ENCODE measurements around the gene DNAH1.

DNA sequence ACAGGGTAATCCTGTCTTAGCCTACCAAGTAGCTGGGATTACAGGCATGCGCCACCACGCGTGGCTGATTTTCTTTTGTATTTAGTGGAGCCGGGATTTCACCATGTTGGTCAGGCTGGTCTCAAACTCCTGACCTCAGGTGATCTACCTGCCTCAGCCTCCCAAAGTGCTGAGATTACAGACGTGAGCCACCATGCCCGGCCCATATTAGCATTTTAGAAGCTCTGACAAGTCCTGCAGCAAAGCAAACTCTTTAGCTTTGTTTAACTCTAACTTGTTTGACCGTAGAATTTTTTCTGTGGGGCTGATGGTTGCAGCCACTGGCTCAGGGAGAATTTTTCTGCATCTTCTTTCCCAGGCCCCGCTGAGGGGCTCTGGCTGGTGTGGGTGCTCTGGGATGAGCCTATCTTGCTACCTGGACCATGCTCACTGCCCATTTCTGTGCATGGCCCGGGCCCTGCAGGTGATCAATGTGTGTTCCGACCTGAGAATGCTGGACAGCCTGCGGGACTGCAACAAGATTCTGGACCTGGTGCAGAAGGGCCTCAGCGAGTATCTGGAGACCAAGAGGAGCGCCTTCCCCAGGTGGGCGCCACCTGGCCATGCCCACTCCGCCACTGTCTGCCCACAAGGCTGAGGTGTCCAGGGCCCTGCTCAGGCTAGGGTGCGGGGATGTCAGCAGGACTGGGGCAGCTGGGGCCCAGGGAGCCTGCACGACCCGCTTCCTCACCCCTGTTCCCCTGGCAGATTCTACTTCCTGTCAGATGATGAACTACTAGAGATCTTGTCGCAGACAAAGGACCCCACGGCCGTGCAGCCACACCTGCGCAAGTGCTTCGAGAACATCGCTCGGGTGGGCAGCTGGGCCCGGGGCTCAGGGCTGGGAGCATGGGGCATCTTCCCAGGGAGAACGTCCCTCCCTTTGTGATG lies 41.3 kb downstream of the DNAH1 start:
- TF ChIP-seq, protein P1, sequence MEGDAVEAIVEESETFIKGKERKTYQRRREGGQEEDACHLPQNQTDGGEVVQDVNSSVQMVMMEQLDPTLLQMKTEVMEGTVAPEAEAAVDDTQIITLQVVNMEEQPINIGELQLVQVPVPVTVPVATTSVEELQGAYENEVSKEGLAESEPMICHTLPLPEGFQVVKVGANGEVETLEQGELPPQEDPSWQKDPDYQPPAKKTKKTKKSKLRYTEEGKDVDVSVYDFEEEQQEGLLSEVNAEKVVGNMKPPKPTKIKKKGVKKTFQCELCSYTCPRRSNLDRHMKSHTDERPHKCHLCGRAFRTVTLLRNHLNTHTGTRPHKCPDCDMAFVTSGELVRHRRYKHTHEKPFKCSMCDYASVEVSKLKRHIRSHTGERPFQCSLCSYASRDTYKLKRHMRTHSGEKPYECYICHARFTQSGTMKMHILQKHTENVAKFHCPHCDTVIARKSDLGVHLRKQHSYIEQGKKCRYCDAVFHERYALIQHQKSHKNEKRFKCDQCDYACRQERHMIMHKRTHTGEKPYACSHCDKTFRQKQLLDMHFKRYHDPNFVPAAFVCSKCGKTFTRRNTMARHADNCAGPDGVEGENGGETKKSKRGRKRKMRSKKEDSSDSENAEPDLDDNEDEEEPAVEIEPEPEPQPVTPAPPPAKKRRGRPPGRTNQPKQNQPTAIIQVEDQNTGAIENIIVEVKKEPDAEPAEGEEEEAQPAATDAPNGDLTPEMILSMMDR (IDR thresholded peaks at IDR 0.05): no peak
- TF ChIP-seq POLR2AphosphoS5 (IDR thresholded peaks at IDR 0.05; ENCODE audit: low read depth, low read length) (no peak), SIN3A (IDR thresholded peaks at IDR 0.05; ENCODE audit: borderline replicate concordance, insufficient read depth, low read depth, low read length) (no peak), TCF7L2 (IDR thresholded peaks at IDR 0.05; ENCODE audit: low read depth, low read length) (no peak)

Data from Panc1 (cell line).